GM21423 (cell line): ENCODE data around the gene ALAD.
"Not testable (repeated sequence)": the region's sequence is repeated elsewhere in the genome, so short reads cannot be mapped to it uniquely, and the experiment has no call there.

ENCODE experiments used
- ATAC-seq: cut with Tn5 transposase; IDR thresholded peaks from one replicate; pipeline ENCODE4 v1.9.1; 2021; ENCODE audit warnings: mild to moderate bottlenecking, moderate library complexity; ENCODE audit not compliant: unreplicated experiment

ALAD gene

DNA sequence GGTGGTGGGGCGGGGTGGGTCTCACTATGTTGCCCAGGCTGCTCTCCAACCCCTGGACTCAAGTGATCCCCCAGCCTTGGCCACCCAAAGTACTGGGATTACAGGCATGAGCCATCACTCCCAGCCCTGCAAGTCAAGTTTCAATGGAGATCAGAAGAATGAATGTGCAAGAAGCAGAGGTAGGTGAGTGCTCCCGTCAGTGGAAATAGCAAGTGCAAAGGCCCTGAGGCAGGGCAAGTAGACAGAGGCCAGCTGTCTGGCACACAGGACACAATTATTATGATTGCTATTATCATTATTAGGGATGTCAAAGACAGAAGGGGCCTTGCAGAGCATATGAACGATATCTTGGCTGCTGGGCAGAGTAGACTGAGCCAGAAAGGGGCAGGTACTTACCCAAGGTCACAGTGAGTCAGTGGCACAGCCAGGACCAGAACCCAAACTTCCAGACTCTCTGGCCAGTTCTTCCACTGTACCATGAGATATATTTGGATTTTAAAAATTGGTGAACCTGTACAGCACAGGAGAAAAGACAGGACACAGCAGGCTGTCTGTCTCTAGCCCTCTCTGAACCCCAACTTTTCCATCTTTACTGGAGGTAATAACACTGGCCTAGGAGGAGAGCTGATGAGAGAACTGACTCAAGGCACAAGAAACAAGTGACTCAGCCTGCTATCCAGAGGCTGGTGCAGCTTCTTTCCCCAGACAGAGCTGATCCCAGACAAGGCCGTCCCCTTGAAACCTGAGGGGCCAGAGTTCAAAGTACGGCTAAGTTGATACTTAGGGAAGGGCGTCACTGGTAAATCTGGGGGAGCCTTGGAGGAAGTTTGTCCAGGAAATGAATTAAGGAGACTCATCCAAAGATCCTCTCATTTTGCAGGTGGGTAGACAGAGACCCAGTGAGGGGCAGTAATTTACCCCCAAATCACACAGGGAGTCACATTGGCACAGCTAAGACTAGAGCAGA lies 25.7 kb downstream of the ALAD start:
- no peak for ATAC-seq

DNA sequence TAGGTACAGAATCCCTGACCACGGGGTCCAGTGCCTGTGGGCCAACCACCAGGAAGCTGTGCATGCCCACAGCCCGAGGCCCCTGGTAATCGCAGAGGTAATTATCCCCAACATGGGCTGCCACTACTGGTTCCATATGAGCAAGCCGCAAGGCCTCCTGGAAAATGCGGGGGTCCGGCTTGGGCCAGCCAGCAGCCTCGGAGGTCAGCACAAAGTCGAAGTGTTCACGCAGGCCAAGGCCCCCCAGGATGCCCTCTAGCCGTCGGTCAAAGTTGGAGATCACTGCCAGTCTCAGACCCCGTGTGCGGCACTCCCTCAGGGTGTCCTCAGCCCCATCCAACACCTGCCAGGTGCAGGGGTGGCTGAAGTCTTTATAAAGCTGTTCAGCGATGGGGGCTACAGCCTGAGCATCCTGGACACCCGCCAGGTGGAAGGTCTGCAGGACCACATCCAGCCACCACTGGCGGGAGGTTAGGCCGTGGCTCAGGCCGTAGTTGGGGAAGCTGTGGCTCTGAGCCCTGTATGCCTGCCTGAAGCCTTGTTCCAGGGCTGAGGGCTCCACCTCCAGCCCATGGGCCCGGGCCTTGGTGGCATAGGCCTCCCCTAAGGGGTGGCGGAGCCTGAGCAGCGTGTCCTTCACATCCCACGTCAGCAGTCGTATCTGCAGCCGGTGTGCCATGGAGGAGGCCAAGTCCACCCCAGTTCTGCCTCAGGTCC lies 27.2 kb downstream of the ALAD start:
- ATAC-seq, result no peak

DNA sequence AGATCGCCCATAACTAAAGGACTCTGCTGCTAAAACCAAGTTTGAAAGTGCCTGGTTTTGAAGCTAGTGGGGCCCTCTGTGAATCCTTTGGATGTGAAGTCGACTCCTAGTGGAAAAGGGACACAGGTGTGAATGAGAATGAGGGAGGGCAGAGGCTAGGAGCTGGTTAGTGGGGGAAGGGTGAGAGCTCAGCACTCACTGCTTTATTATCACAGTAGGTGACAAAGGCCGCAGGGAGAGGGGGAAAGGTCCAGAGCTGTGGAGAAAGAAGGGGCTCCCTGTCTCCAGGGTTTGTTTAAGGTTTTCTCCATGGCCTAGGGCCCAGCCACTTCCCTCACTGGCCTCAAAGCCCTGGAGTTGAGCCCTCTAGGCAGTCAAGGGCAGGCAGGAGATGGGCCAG lies 27.8 kb downstream of the ALAD start:
- ATAC-seq, result no peak

DNA sequence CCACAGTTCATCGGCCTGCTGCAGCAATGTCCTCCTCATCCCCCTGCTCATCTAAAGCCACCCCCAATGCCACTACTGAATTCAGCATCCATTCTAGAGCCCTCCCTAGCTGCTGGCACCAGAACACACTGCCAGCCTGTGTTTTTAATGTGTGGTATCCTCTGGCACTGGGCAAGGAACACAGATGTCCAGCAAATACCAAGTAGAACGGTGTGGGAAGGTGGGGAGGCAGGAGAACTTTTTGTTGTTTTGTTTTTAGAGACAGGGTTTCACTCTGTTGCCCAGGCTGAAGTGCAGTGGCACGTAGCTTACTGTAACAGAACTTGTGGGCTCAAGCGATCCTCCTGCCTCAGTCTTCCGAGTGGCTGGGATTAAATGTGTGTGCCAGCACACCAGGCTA lies 29.0 kb downstream of the ALAD start:
- no peak for ATAC-seq

DNA sequence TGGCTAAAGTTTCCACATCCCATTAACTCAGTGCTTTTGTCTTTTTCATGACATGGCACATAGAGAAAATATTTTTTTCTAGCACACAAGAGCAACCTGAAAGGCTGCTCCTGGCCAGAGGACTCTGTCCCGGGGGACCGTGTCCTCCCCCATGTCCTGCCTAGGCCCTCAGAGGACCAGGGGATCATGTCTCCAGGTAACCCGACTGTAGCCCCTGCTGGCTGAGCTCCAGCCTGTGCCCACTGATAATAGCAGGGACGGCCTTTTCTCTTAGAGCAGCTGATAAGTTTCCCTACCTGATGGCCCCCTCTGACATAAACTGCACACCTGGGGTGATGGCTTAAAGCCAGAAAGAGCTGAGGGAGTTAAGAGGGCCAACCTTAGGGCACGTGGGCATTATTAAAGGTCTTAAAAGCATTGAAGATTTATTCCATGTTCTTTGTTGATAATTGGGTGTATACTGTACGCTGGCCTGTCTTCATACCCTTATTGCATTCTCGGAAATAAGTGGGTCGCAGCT lies 30.2 kb downstream of the ALAD start:
- ATAC-seq, result no peak

DNA sequence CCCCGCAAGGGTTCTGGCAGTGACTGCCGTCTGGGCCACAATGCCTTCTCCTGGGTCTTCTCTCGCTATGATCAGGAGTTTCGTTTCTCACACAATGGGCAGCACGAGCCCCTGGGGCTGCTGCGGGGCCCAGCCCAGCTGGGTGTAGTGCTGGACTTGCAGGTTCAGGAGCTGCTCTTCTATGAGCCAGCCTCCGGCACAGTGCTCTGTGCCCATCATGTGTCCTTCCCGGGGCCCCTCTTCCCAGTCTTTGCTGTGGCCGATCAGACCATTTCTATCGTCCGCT lies 31.3 kb downstream of the ALAD start:
- ATAC-seq, result no peak

DNA sequence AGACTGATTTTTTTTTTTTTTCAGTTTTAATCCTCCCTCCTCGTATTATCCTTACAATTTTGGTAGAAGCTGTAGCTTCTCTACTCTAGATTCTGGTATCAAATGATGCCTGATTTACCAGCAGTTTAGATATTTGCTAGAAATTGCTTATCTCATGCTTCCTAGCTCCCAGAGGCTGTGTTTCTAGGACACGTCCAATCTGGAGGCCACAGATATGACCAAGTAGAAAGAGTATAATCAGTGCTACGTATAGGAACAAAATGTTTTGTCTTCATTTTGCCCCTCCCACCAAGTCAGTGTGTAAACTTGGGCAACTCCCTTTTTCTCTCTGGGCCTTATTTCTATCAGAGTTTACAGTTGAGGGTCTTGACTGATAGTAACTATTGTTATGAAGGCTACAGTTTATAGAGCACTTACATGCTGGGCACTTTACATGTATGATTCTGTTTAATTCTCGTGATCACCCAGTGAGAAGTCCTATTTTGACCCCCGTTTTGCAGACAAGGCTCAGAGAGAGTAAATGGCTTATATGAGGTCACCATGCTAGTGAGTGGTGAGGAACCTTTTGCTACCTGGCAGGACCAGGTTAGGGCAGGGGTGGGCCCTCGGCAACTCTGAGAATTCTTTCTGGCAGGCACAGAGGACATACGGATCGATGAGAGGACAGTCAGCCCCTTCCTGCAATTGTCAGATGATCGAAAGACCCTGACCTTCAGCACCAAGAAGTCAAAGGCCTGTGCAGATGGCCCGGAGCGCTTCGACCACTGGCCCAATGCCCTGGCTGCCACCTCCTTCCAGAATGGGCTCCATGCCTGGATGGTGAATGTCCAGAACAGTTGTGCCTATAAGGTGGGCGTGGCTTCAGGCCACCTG lies 31.9 kb downstream of the ALAD start:
- ATAC-seq, result no peak

DNA sequence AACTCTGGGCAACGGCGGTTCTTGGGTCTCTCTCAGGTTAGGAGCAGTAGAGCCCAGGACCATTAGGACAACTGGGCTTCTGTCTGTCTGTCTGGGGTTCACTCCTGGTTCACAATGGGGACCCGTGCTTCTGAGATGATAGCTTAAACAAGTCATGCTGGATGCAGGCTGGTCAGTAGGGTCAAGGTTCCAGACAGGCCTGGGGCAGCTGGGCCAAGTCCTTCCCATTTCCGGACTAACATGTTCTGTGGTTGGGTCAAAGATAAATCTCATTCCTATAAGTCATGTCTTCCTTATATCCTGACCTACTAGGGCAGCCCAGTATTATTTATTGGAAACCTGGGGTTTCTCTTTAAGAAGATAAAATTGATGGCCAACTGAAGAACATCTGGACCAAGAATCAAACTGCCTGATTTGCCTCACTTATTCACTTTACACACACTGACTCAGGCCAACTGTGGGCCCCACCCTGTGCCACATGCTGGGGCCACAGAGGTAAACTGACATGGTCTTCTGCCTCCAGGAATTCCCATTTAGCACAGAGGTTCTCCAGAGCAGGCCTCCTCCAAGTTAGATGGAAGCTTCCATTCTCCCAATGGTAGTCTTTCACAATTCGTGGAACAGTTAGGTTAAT lies 32.6 kb downstream of the ALAD start:
- ATAC-seq, result no peak

DNA sequence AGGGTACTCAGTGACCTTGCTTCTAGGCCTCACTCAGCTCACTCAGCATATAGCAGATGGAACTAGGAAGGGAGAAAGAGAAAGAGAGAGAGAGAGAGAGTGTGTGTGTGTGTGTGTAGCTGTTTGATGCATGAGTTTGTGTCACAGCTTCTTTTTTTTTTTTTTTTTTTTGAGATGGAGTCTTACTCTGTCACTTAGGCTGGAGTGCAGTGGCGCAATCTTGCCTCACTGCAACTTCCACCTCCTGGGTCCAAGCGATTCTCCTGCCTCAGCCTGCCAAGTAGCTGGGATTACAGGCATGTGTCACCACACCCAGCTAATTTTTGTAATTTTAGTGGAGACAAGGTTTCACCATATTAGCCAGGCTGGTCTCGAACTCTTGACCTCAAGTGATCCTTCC lies 35.4 kb downstream of the ALAD start:
- not testable (repeated sequence) for ATAC-seq

DNA sequence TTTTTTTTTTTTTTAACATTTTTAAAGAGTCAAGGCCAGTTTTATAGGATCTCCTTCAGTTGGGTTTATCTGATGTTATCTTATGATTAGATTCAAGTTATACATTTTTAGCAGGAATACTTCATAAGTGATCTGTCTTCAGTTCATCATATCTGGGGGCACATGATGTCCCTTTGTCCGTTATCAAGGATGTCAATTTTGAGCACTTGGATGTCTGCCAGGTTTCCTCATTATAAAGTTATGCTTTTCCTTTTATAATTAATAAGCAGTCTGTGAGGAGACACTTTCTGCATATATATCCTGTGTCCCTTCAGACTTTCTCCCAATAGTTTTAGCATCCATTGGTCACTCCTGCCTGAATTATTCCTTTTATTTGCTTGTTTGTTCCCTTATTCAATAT lies 36.1 kb downstream of the ALAD start:
- no peak for ATAC-seq

DNA sequence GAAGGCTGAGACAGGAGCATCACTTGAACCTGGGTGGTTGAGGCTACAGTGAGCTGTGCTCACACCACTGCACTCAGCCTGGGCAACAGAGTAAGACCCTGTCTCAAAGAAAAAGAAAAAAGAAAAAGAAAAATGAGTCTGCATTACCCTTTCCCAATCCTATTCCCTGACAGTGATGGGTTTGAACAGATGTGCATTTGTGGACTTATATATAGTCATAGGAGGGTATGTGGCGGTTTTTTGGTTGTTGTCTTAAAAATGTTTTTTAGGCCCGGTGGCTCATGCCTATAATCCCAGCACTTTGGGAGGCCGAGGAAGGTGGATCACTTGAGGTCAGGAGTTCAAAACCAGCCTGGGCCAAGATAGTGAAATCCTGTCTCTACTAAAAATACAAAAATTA lies 37.7 kb downstream of the ALAD start:
- ATAC-seq, result no peak

DNA sequence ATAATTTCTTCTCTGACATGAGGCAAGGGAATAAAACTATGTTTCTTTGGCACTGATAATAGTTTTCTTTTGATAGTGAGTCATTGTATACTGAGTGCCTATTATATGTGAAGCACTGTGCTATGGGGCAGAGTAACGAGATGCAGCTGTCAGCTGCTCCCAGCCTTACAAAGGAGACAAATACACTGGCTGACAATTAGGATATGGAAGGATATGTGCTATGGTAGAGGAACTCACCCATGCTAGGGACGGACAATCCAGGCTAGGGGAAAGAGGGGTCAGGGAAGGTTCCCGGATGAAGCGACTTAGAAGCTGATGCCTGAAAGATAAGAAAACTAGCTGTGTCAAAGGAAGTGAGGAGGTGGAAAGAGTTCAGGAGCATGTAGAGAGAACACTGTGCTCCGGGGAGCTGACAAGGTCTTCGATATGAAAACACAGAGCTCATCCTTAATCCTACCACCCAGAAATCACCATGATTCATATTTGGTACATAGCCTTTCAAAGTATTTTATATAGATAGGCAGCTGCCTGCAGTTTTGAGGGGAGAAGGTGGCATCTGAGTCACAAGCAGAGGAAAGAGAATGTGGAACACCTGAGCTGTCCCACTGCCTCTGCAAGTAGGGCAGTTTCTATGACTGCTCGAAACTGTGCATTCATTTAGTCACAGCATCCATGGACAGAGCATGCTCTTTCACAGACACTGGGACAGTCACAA lies 39.6 kb downstream of the ALAD start:
- no peak for ATAC-seq

DNA sequence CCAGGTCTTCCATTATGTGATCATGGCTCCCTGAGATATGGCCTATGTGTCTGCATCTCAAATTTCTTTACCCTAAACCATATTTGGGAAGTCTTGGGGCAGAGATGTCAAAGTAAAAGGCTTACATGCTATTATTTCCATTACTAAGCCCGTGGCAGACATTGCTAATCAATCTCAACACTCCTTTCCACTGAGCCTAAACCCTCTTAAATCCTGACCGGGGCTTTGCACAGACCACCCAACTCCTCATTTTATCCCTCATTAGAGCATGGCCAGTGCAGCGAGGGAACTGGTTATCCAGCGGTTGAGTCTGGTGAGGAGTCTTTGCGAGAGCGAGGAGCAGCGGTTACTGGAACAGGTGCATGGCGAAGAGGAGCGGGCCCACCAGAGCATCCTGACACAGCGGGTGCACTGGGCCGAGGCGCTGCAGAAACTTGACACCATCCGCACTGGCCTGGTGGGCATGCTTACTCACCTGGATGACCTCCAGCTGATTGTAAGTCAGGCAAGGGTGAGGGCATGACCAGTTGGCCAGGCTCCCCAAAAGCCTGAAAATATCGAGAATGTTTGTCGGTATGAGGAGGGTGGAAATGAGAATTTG lies 40.7 kb downstream of the ALAD start:
- no peak for ATAC-seq

DNA sequence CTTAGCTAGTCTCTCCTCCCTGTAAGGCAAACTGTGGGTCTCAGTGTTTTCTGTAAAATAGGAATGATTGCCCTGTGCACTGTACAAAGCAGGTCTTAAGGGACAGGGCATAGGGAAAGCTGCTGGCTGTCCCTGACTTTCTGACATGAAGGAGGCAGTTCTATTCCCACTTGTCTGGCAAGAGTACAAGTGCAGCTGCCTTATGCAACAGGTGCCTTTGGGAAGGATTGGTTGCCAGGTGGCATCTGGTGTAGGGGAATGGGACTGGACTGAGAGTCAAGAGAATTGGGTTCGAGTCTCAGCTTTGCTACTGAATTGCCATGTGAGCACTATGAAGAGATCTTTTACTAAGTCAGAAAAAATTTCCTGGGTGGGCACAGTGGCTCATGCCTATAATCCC lies 41.7 kb downstream of the ALAD start:
- no peak for ATAC-seq

DNA sequence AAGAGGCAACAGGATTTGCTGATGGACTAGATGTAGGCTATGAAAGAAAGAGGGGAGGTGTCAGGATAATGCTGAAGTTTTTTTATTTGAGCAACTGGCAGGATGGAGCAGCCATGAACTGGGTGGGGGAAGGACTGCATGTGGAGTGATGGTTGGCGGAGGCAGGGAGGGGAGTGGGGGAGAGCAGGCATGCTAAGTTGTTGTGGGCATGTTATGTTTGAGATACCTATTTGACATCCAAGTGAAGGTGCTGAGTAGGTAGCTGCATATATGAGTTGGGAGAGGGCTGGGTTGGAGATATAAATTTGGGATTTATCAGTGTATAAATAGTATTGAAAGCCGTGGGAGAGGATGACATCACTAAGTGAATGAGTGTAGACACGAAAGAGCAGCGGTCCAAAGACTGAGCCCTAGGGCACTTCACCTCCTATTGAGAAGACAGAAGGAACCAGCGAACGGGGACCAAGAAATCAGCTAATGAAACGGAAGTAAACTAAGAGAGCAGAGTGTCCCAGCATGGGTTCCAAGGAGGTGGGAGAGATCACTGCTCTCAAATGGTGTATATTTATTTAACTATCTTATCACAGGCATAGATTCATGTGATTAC lies 44.3 kb downstream of the ALAD start:
- ATAC-seq, result no peak

DNA sequence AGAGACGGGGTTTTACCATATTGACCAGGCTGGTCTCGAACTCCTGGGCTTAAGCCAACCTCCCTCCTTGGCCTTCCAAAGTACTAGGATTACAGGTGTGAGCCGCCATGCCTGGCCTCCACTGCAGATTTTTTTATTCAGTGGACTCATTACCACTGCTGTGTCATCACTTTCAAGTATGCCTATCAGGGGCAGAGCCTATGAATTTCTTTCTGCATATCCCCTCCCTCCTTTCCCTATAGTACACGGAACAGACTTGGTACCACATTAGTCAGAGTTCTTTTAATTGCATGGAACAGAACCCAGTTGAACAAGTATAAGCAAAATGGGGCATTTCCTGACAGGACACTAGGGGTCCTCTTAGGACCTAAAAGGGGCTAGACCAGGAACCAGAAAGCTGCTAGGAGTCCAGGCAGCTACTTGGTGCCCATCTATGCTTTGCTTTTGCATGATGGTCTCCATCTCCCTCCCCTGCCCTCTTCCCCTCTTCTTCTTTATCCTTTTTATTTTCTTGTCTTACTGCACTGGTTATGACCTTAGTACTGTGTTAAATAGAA lies 46.0 kb downstream of the ALAD start:
- ATAC-seq, result no peak

DNA sequence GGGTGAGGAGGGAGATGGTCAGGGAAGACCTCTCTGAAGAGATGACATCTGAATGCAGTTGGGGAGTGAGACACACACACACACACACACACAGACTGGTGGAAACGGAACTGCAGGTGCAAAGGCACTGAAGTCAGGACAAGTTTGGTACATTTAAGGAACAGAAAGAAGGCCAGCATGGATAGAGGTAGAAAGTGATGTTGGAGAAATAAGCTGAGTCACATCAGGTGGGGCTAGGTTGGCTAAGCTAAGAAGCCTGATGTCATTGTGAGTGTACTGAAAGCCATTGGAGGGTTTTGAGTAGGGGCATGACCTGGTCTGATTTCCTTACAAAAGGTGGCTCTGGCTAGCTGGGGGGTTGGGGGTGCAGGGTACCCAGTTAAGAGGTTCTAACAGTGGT lies 48.7 kb downstream of the ALAD start:
- ATAC-seq, result no peak

DNA sequence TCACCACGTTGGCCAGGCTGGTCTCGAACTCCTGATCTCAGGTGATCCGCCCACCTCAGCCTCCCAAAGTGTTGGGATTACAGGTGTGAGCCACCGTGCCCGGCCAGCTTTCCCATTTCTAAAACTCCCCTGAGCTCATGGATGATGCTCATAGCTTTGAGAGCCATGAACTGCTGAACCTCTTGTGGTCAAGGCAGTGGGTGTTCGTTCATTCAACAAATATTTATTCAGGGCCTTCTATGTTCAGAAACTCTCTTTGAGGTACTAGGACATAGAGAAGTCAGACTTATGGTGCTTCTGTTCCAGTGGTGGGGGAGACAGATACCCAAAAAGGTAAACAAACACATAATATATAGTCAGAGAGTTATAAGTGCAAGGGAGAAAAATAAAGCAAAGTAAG lies 49.1 kb downstream of the ALAD start:
- no peak for ATAC-seq

DNA sequence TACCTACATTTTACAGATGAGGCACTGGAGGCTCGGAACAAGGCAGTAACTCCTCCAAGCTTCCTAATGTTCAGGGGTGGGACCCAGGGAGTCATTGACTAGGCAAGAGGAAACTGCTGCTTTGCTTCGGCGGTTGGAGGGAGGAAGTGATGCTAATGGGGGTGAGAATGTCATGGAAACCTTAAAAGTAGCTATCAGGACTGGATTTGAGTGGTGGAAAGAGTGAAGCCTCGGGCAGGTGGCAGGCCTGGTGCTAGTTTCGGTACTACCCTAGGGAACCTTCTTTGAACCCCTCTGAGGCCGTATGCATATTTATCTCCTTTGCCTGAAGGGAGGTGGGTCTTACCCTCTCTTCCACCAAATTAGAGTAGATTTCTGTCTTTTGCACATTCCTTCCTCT lies 50.1 kb downstream of the ALAD start:
- ATAC-seq, result peak; percentile 42
